Right lobe of liver (tissue), 6 donors: ENCODE measurements around the gene EOGT. TPM values are rescaled to one million over a fixed set of nuclear protein-coding genes. Genes with fewer than 3 reads are reported as not detected.

Experiments used
- ATAC-seq, 4 donors: fragments of 200-7000 bp; cut with Tn5 transposase; one replicate each; pipeline ENCODE4 v1.9.1; 2020; ENCODE audit warnings: mild to moderate bottlenecking in 4 of 4, moderate library complexity in 4 of 4
- DNase-seq, 3 donors: peaks; one replicate each; pipeline ENCODE4 v3.0.0-alpha.2; 2020
- H3K27ac ChIP-seq, 3 donors: fragments of 200-600 bp; one replicate each; pipeline ENCODE4 v1.8.0; 2022
- H3K27me3 ChIP-seq, 2 donors: fragments of 200-600 bp; one replicate each; pipeline ENCODE4 v1.8.0; 2022
- H3K36me3 ChIP-seq, 4 donors: fragments of 200-600 bp; sonication (generic) in 1 of 4; one replicate each; pipeline versions ENCODE4 v1.5.1 to v1.8.0; 2017 to 2022; ENCODE audit warnings: control low read depth in 1 of 4
- H3K4me1 ChIP-seq, 4 donors: fragments of 200-600 bp; sonication (generic) in 1 of 4; one replicate each; pipeline versions ENCODE4 v1.5.1 to v1.8.0; 2017 to 2022; ENCODE audit warnings: control low read depth in 1 of 4
- H3K4me3 ChIP-seq, 3 donors: fragments of 200-600 bp; one replicate each; pipeline ENCODE4 v1.8.0; 2022
- H3K9me3 ChIP-seq, 4 donors: fragments of 200-600 bp; sonication (generic) in 1 of 4; one replicate each; pipeline versions ENCODE4 v1.5.1 to v1.8.0; 2017 to 2022; ENCODE audit warnings: control low read depth in 1 of 4
- CTCF ChIP-seq, 4 donors: fragments of 200-600 bp in 3 of 4; fragments of 450-650 bp in 1 of 4; IDR thresholded peaks; one replicate each; pipeline versions ENCODE4 v1.5.1 to v1.8.0; 2016 to 2022; ENCODE audit warnings: antibody characterized with exemption in 4 of 4, mild to moderate bottlenecking in 2 of 4
- POLR2A ChIP-seq: fragments of 450-650 bp; IDR thresholded peaks from one replicate; pipeline ENCODE4 v1.6.1; 2017; ENCODE audit warnings: antibody characterized with exemption, mild to moderate bottlenecking
- WGBS: methylation state at CpG from one replicate; pipeline ENCODE4 v1.1.6; 2018; ENCODE audit warnings: low coverage, low lambda C conversion rate; ENCODE audit not compliant: insufficient coverage; ENCODE audit errors: missing lambda C conversion rate; 5-methylcytosine and 5-hydroxymethylcytosine counted together
- intact Hi-C, 2 donors: fragments of 100-400 bp; cut with DNase I; formaldehyde crosslinking; loops; one replicate each; pipeline versions ENCODE4 v1.11.2 to v1.14.1; 2022
- total RNA-seq, 6 experiments: library from RNA; depleted of rRNA in 2 of 6; stranded (reverse); fragments of >200 nt in 2 of 6; fragmentation: NEBNext Ultra II Directional in 3 of 6; extraction: Animal tissue kit (Norgen Biotek cat#: 25700) in 3 of 6; gene quantifications; one replicate each; pipeline versions ENCODE4 v1.1.0 to v1.2.4, GENCODE V29; 2016 to 2023
- donor health status: DM: no; HTN: yes; CAD: no.
- donor health status: DM: no; HTN: no; CAD: no.
- donor health status: DM: no; HTN: no; CAD: no.
- donor health status: DM: no; HTN: yes; CAD: no.
- donor health status: DM: no; HTN: yes; CAD: no.

Gene EOGT
- total RNA-seq, 6 experiments from 2014 or later, result 3.4 to 8.7 (median 5.1) TPM

DNA sequence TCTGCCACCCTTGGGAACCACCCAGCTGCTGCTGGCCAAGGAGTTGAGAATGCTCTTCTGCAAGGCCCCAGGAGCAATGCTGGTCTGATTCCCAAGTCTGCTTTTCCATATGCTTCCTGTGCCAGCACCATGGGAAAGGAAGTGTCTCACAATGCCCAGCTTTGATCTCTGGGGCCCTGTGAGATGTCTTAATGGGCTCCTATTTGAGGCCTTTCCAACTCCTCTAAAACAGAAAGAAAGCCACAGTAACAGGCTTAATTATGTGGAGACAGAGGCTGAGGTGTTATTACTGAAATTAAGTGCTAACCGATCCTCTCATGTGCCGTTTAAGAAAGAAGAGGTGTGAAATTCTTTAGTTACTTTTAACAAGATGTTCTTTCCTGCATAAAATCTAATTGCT lies 4.5 kb downstream of the EOGT start:
- Histone ChIP-seq H3K27me3 (no peaks in the 10 kb centered on the region), H3K36me3 (peaks cover 0 to 8% (median 1%) of the 10 kb centered on the region in 4 donors), H3K27ac (no peak overlapping the region), H3K9me3 (no peaks in the 10 kb centered on the region), H3K4me3 (no peak overlapping the region), H3K4me1 (no peaks in the 10 kb centered on the region)
- 74% methylated on average over 2 of the region's 2 CpGs for WGBS
- no peak for ATAC-seq
- no peak for DNase-seq
- intact Hi-C loops, result no loop called here
- TF ChIP-seq POLR2A (no peak), CTCF (IDR thresholded peaks at IDR 0.05) (no peak)

DNA sequence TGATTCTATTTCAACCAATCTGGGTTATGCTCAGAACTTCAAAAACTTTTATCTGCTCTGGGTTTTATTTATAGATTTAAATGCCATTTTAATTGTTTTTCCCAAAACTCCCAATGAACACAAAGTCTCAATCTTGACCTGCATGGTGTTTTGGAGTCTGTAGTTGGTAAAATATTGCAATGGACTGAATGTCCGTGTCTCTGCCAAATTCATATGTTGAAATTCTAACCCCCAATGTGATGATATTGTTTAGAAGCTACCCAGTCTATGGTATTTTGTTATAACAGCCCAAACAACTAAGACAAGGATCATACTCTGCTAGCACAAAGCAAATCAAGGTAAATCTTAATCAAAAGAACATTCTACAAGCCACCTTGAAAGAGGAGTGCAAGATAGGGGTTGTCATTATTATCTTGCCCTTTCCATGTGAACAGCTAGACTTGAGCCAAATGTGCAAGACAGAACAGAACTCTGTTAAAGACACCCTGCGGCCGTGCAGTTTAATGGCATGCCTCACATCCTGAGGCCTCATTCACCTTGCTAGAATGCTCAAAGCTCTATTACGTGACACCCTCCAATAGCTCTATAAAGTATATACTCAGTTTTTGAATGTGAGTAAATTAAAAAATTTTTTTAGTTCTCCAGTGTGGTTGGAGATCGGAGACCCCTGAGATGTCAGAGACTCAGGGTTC lies 7.5 kb downstream of the EOGT start:
- no peaks in the 10 kb centered on the region for H3K4me1 ChIP-seq
- H3K4me3 ChIP-seq, result no peak overlapping the region
- no peak overlapping the region for H3K27ac ChIP-seq
- H3K27me3 ChIP-seq, result no peaks in the 10 kb centered on the region
- no peak for TF ChIP-seq CTCF (IDR thresholded peaks at IDR 0.05)
- no peak for TF ChIP-seq POLR2A
- intact Hi-C loops, result no loop called here
- no peaks in the 10 kb centered on the region for H3K9me3 ChIP-seq
- peaks cover 0 to 16% (median 3%) of the 10 kb centered on the region in 4 donors for H3K36me3 ChIP-seq
- DNase-seq, result no peak
- no peak for ATAC-seq
- WGBS, result 90% methylated on average over 5 of the region's 5 CpGs

GRCh38 chr3:69005071-69005790 lies 8.3 kb downstream of the EOGT start:
- Histone ChIP-seq H3K36me3 (peaks cover 0 to 16% (median 3%) of the 10 kb centered on the region in 4 donors), H3K27ac (no peak overlapping the region), H3K9me3 (no peaks in the 10 kb centered on the region), H3K27me3 (no peaks in the 10 kb centered on the region), H3K4me3 (no peak overlapping the region), H3K4me1 (no peaks in the 10 kb centered on the region)
- intact Hi-C loops, result no loop called here
- ATAC-seq (no peak), DNase-seq (no peak)
- TF ChIP-seq POLR2A (no peak), CTCF (IDR thresholded peaks at IDR 0.05) (no peak)
- WGBS, result 85% methylated on average over 6 of the region's 6 CpGs

DNA sequence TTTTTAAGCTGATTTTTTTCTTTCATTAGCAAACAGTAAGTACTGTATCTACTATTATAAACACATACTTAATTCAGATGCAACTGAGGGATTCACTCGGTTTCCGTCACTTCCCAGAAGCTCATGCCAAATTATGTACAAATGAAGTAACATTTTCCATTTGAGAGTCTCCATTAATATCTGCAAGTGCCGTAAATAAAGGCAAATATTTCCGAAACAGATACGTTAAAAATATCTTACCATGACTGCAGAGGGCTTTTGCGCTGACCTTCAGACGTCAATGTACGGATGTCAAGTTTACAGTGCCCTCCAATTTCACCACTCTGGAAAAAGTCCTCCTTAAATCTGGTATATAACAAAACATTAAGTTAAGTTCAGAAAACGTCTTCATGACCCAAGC lies 9.3 kb downstream of the EOGT start:
- intact Hi-C loops, result no loop called here
- Histone ChIP-seq H3K27me3 (no peaks in the 10 kb centered on the region), H3K27ac (no peak overlapping the region), H3K4me3 (no peak overlapping the region), H3K9me3 (no peaks in the 10 kb centered on the region), H3K4me1 (no peaks in the 10 kb centered on the region), H3K36me3 (peaks cover 0 to 12% (median 3%) of the 10 kb centered on the region in 4 donors)
- ATAC-seq (no peak), DNase-seq (no peak)
- TF ChIP-seq CTCF (IDR thresholded peaks at IDR 0.05) (no peak), POLR2A (no peak)
- WGBS, result 92% methylated on average over 9 of the region's 9 CpGs
